SK-N-MC (cell line): ENCODE measurements around the gene IQSEC3.

Experiments
- EZH2 ChIP-seq: fragments of 200-600 bp; sonication (generic); IDR thresholded peaks from one replicate; pipeline ENCODE4 v1.6.1; 2017; ENCODE audit warnings: antibody characterized with exemption
- POLR2AphosphoS5 ChIP-seq: IDR thresholded peaks from 2 replicates; pipeline ENCODE4 v1.6.1; 2012; ENCODE audit warnings: mild to moderate bottlenecking, low read depth, low read length, borderline replicate concordance

- TF ChIP-seq EZH2 (no peak), POLR2AphosphoS5 (no peak)
Measured at GRCh38 chr12:164207-164606, 97.6 kb downstream of the IQSEC3 start.
